ENCODE results near the gene INPP5J. TPM values are rescaled to one million over a fixed set of nuclear protein-coding genes. Genes with fewer than 3 reads are reported as not detected.

The INPP5J gene
- total RNA-seq, 1 experiment from 2014 or later, result 1.7 TPM

DNA sequence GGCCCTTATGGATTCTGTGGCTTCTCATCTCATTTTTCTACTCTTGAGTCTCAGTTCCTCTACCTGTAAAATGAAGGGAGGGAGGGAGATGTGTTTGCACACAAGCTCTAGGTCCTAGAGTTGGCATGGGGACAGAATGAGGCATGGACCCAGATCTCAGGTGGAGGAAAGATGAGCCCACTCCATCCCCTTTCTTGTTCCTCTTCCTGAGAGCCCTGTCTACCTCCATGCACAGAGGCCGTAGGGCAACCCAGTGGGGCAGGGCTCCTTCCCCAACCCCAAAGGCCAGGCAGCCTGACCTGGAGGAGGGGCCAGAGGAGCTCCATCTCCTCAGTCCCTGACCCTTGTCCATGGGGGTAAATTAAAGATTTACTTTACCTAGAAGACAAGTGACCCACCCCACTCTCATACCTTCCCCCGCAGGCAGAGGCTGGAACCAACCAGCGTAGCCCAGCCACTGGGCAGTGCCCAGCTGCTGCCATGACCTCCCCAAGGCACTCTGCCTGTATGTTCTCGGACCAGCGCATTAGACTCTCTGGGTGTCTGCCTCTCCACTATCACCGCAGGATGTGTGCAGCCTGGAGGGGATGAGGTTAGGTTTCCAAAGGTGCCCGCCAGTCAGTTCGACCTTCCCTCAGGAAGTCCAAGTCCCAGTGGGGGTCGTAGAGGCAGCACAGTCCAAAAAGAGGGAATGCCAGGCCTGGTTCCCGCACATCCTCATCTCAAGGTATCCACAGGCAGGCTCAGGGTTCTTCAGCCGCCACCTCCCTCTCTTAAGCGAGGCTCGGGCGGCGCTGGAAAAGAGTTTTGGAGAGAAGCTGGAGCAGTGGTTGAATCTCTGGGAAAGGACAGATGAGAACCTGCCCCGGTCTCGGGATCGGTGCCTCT lies 38.6 kb upstream of the INPP5J start:
- peak; percentile 1; the same call in 1 of the 2 replicates for ATAC-seq
- H3K27ac ChIP-seq (ENCODE audit: low read length), result peak overlapping the region; percentile 91
- H3K4me1 ChIP-seq (ENCODE audit: control insufficient read depth, insufficient read depth, low read length), result peaks cover 16% of the 10 kb centered on the region
- ChIA-PET CTCF (interaction anchor here (0.6 to 1.2 kb wide), 3 partner anchors 44 to 321 kb away, joined by 3 to 12 read pairs (median 4); no protein-coding TSS in a partner anchor), POLR2A (interaction anchor here (0.5 to 1.1 kb wide), 3 partner anchors 16 to 116 kb away, joined by 3 read pairs; partner anchors contain the start of gene MORC2)
- TF ChIP-seq, protein P1, sequence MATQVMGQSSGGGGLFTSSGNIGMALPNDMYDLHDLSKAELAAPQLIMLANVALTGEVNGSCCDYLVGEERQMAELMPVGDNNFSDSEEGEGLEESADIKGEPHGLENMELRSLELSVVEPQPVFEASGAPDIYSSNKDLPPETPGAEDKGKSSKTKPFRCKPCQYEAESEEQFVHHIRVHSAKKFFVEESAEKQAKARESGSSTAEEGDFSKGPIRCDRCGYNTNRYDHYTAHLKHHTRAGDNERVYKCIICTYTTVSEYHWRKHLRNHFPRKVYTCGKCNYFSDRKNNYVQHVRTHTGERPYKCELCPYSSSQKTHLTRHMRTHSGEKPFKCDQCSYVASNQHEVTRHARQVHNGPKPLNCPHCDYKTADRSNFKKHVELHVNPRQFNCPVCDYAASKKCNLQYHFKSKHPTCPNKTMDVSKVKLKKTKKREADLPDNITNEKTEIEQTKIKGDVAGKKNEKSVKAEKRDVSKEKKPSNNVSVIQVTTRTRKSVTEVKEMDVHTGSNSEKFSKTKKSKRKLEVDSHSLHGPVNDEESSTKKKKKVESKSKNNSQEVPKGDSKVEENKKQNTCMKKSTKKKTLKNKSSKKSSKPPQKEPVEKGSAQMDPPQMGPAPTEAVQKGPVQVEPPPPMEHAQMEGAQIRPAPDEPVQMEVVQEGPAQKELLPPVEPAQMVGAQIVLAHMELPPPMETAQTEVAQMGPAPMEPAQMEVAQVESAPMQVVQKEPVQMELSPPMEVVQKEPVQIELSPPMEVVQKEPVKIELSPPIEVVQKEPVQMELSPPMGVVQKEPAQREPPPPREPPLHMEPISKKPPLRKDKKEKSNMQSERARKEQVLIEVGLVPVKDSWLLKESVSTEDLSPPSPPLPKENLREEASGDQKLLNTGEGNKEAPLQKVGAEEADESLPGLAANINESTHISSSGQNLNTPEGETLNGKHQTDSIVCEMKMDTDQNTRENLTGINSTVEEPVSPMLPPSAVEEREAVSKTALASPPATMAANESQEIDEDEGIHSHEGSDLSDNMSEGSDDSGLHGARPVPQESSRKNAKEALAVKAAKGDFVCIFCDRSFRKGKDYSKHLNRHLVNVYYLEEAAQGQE (IDR thresholded peaks at IDR 0.05; ENCODE audit: insufficient read depth in 1 of 2, low read depth in 2 of 2, low read length in 1 of 2), result no peak
- no peak for TF ChIP-seq TCF7L2 (IDR thresholded peaks at IDR 0.05; ENCODE audit: low read depth, low read length)
- no peak for TF ChIP-seq SIN3A (IDR thresholded peaks at IDR 0.05; ENCODE audit: borderline replicate concordance, insufficient read depth, low read depth, low read length)
- no peak for TF ChIP-seq POLR2AphosphoS5 (IDR thresholded peaks at IDR 0.05; ENCODE audit: low read depth, low read length)
- TF ChIP-seq, protein P2, sequence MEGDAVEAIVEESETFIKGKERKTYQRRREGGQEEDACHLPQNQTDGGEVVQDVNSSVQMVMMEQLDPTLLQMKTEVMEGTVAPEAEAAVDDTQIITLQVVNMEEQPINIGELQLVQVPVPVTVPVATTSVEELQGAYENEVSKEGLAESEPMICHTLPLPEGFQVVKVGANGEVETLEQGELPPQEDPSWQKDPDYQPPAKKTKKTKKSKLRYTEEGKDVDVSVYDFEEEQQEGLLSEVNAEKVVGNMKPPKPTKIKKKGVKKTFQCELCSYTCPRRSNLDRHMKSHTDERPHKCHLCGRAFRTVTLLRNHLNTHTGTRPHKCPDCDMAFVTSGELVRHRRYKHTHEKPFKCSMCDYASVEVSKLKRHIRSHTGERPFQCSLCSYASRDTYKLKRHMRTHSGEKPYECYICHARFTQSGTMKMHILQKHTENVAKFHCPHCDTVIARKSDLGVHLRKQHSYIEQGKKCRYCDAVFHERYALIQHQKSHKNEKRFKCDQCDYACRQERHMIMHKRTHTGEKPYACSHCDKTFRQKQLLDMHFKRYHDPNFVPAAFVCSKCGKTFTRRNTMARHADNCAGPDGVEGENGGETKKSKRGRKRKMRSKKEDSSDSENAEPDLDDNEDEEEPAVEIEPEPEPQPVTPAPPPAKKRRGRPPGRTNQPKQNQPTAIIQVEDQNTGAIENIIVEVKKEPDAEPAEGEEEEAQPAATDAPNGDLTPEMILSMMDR (IDR thresholded peaks at IDR 0.05), result no peak
- peaks cover 5% of the 10 kb centered on the region; the same call in 1 of the 2 replicates for H3K36me3 ChIP-seq (ENCODE audit: control insufficient read depth, insufficient read depth, low read length)
- no peaks in the 10 kb centered on the region for H3K27me3 ChIP-seq (ENCODE audit: control insufficient read depth, insufficient read depth, low read length)
- TSS peak; percentile 94 for BruUV-seq (replicated peaks)
- no peaks in the 10 kb centered on the region for H3K9me3 ChIP-seq (ENCODE audit: control insufficient read depth, insufficient read depth, low read depth, low read length)
- in situ Hi-C loops (cut with HindIII; ENCODE audit: low pct_unique_long_range_greater_than_20kb, low sequenced_read_pairs), result no loop called here
- H3K4me3 ChIP-seq (ENCODE audit: low read depth in 2 of 2, low read length in 2 of 2), result peak overlapping the region; percentile 59 to 62
- intact Hi-C loops (cut with micrococcal nuclease; ENCODE audit: unreplicated experiment), result loop anchor here (2.0 to 5.0 kb wide), 2 partner anchors 115 to 137 kb away; partner anchors contain the start of genes MORC2 and TUG1
- DNase-seq (ENCODE audit: low read depth, low spot score), result no peak

DNA sequence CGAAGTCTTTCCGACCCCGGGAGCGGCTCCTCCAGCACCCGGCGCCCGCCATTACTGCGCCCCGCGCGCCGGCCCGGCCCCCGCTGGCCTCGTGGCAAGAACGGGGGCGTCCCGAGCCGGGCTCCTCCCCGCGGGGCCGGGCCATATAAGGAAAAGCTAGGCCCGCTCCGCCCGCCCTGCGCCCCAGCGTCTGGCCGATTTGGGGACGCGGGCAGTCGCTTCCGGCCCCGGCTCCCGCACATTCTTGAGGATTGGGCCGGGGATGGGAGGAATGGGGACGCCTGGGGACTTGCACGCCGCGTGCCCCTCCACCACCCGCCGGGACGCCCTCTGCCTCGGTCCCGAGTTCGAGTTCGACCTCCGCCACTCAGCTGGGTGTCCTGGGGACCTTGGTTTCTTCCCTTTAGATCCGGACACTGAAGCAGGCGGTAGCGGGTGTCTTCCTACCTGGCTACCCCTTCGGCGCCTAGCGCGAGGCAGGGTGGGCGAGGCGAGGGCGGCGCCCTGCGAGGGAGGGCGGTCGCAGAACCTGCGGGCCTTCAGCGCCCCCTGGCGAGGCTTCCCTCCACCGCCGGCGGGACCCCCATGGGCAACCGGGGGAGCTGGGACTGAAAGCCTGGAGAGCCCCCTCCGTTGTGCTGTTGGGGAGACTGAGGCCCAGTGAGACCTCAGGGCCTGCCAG lies 37.8 kb upstream of the INPP5J start:
- no TSS peak for BruUV-seq (replicated peaks)
- Histone ChIP-seq H3K36me3 (ENCODE audit: control insufficient read depth, insufficient read depth, low read length) (peaks cover 5% of the 10 kb centered on the region; the same call in 1 of the 2 replicates), H3K27me3 (ENCODE audit: control insufficient read depth, insufficient read depth, low read length) (no peaks in the 10 kb centered on the region), H3K4me3 (ENCODE audit: low read depth in 2 of 2, low read length in 2 of 2) (peak overlapping the region; percentile 59 to 62), H3K9me3 (ENCODE audit: control insufficient read depth, insufficient read depth, low read depth, low read length) (no peaks in the 10 kb centered on the region), H3K27ac (ENCODE audit: low read length) (peak overlapping the region; percentile 91), H3K4me1 (ENCODE audit: control insufficient read depth, insufficient read depth, low read length) (peaks cover 16% of the 10 kb centered on the region)
- ChIA-PET POLR2A (interaction anchor here (1.0 to 1.1 kb wide), 2 partner anchors 116 kb away, joined by 3 read pairs; partner anchors contain the start of genes MORC2 and TUG1), CTCF (interaction anchor here (0.6 to 1.2 kb wide), 4 partner anchors 38 to 322 kb away, joined by 3 to 12 read pairs (median 4); partner anchors contain the start of gene INPP5J)
- ATAC-seq (peak; percentile 80), DNase-seq (ENCODE audit: low read depth, low spot score) (no peak)
- in situ Hi-C loops (cut with HindIII; ENCODE audit: low pct_unique_long_range_greater_than_20kb, low sequenced_read_pairs) (no loop called here), intact Hi-C loops (cut with micrococcal nuclease; ENCODE audit: unreplicated experiment) (loop anchor here (2.0 to 5.0 kb wide), 2 partner anchors 116 to 138 kb away; partner anchors contain the start of genes MORC2 and TUG1)
- TF ChIP-seq TCF7L2 (IDR thresholded peaks at IDR 0.05; ENCODE audit: low read depth, low read length) (no peak), POLR2AphosphoS5 (IDR thresholded peaks at IDR 0.05; ENCODE audit: low read depth, low read length) (peak; percentile 72), SIN3A (IDR thresholded peaks at IDR 0.05; ENCODE audit: borderline replicate concordance, insufficient read depth, low read depth, low read length) (no peak)
- TF ChIP-seq, protein P2 (IDR thresholded peaks at IDR 0.05), result peak; percentile 89
- TF ChIP-seq, protein P1 (IDR thresholded peaks at IDR 0.05; ENCODE audit: insufficient read depth in 1 of 2, low read depth in 2 of 2, low read length in 1 of 2), result no peak

All from Panc1 (cell line).